SU-DHL-6 (cell line): ENCODE data around the gene SBK3.
"Not testable (repeated sequence)": the region's sequence is repeated elsewhere in the genome, so short reads cannot be mapped to it uniquely, and the experiment has no call there.

Experiments used
- H2AFZ ChIP-seq: fragments of 200-600 bp; sonication (generic); 2 replicates; pipeline ENCODE4 v1.6.1; 2014; ENCODE audit warnings: low read depth, mild to moderate bottlenecking, moderate library complexity, mixed read lengths, antibody characterized with exemption, low read length; ENCODE audit not compliant: severe bottlenecking
- H3F3A ChIP-seq: fragments of 200-600 bp; shearing (Covaris generic); 2 replicates; pipeline ENCODE4 v1.6.0; 2016; ENCODE audit warnings: antibody characterized with exemption, mild to moderate bottlenecking; ENCODE audit not compliant: insufficient read depth
- H3K27ac ChIP-seq: fragments of 200-600 bp; sonication (generic); 2 replicates; pipeline ENCODE4 v1.5.1; 2016; ENCODE audit warnings: low read depth, mild to moderate bottlenecking, low read length, moderate library complexity, mixed read lengths
- H3K27me3 ChIP-seq: fragments of 200-600 bp; sonication (generic), shearing (Covaris generic); 2 replicates; pipeline ENCODE4 v1.6.0; 2014; ENCODE audit warnings: mild to moderate bottlenecking, low read length
- H3K36me3 ChIP-seq: fragments of 200-600 bp; sonication (generic); 2 replicates; pipeline ENCODE4 v1.6.1; 2014; ENCODE audit warnings: mild to moderate bottlenecking, low read length, mixed read lengths
- H3K4me2 ChIP-seq: fragments of 300-600, 200-600 bp; shearing (Covaris generic), sonication (generic); 2 replicates; pipeline ENCODE4 v1.6.0; 2014; ENCODE audit warnings: low read length, low read depth, mild to moderate bottlenecking; ENCODE audit not compliant: poor library complexity, severe bottlenecking
- H3K4me3 ChIP-seq: fragments of 200-600 bp; sonication (generic); 2 replicates; pipeline ENCODE4 v1.5.1; 2014; ENCODE audit warnings: antibody characterized with exemption, low read length, mild to moderate bottlenecking, mixed read lengths; ENCODE audit not compliant: insufficient read depth, poor library complexity, severe bottlenecking
- H3K79me2 ChIP-seq: fragments of 200-600 bp; sonication (generic); 2 replicates; pipeline ENCODE4 v1.6.1; 2014; ENCODE audit warnings: mild to moderate bottlenecking, low read length, moderate library complexity; ENCODE audit not compliant: insufficient read depth
- H3K9ac ChIP-seq: fragments of 200-600 bp; sonication (generic); 2 replicates; pipeline ENCODE4 v1.7.0; 2014; ENCODE audit warnings: mild to moderate bottlenecking, low read length
- H3K9me2 ChIP-seq: fragments of 200-600 bp; sonication (generic); replicated peaks from 2 replicates; pipeline ENCODE4 v1.6.1; 2014; ENCODE audit warnings: low read length; ENCODE audit not compliant: insufficient read depth
- H3K9me3 ChIP-seq: fragments of 200-600 bp; sonication (generic); 2 replicates; pipeline ENCODE4 v1.6.1; 2014; ENCODE audit warnings: low read length, mixed read lengths; ENCODE audit not compliant: insufficient read depth
- H4K20me1 ChIP-seq: fragments of 200-600 bp; sonication (generic); 2 replicates; pipeline ENCODE4 v1.6.1; 2014; ENCODE audit warnings: low read depth, mild to moderate bottlenecking, antibody characterized with exemption, low read length, moderate library complexity, mixed read lengths
- EZH2phosphoT487 ChIP-seq: fragments of 200-600 bp; sonication (generic), shearing (Covaris generic); conservative IDR thresholded peaks from 2 replicates; pipeline ENCODE4 v1.6.1; 2018; ENCODE audit warnings: mild to moderate bottlenecking, antibody characterized with exemption, low read length, moderate library complexity, mixed read lengths
- TF ChIP-seq, protein P1 (sequence below): fragments of 200-600 bp; sonication (generic); IDR thresholded peaks from one replicate; pipeline ENCODE4 v1.5.1; 2017; ENCODE audit warnings: antibody characterized with exemption, mild to moderate bottlenecking, low read length, moderate library complexity; ENCODE audit not compliant: insufficient read depth, poor library complexity, severe bottlenecking

The SBK3 gene

GRCh38 chr19:55576746-55577145 lies 31.4 kb upstream of the SBK3 start:
- H3K4me3 ChIP-seq = no peak overlapping the region
- H3K27ac ChIP-seq = no peak overlapping the region
- H3K9me2 ChIP-seq = no peaks in the 10 kb centered on the region
- no peaks in the 10 kb centered on the region for H3K79me2 ChIP-seq
- 0 out of 2 replicates have a peak, but pooled peaks cover 3% of the 10 kb centered on the region for H3F3A ChIP-seq
- H2AFZ ChIP-seq = no peak overlapping the region
- no peaks in the 10 kb centered on the region for H3K36me3 ChIP-seq
- no peak for TF ChIP-seq EZH2phosphoT487
- TF ChIP-seq, protein P1, sequence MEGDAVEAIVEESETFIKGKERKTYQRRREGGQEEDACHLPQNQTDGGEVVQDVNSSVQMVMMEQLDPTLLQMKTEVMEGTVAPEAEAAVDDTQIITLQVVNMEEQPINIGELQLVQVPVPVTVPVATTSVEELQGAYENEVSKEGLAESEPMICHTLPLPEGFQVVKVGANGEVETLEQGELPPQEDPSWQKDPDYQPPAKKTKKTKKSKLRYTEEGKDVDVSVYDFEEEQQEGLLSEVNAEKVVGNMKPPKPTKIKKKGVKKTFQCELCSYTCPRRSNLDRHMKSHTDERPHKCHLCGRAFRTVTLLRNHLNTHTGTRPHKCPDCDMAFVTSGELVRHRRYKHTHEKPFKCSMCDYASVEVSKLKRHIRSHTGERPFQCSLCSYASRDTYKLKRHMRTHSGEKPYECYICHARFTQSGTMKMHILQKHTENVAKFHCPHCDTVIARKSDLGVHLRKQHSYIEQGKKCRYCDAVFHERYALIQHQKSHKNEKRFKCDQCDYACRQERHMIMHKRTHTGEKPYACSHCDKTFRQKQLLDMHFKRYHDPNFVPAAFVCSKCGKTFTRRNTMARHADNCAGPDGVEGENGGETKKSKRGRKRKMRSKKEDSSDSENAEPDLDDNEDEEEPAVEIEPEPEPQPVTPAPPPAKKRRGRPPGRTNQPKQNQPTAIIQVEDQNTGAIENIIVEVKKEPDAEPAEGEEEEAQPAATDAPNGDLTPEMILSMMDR = no peak
- H3K9ac ChIP-seq = no peak overlapping the region
- no peaks in the 10 kb centered on the region for H4K20me1 ChIP-seq
- H3K9me3 ChIP-seq = no peaks in the 10 kb centered on the region
- no peak overlapping the region for H3K4me2 ChIP-seq
- H3K27me3 ChIP-seq = no peaks in the 10 kb centered on the region

GRCh38 chr19:55573929-55574328 lies 28.6 kb upstream of the SBK3 start:
- not testable (repeated sequence) for H3K27me3 ChIP-seq, H3K9me2 ChIP-seq, H3K4me2 ChIP-seq, H3K27ac ChIP-seq, H3F3A ChIP-seq, H3K9ac ChIP-seq, H3K79me2 ChIP-seq, H3K36me3 ChIP-seq, H2AFZ ChIP-seq, H3K9me3 ChIP-seq, H3K4me3 ChIP-seq, H4K20me1 ChIP-seq

GRCh38 chr19:55569477-55569876 lies 24.1 kb upstream of the SBK3 start:
- H2AFZ ChIP-seq, H3K79me2 ChIP-seq, H3K27ac ChIP-seq, H3K9ac ChIP-seq, H3K4me2 ChIP-seq, H3F3A ChIP-seq, H3K4me3 ChIP-seq, H4K20me1 ChIP-seq, H3K9me3 ChIP-seq, H3K27me3 ChIP-seq, H3K9me2 ChIP-seq, H3K36me3 ChIP-seq: not testable (repeated sequence)

- no peak overlapping the region for H3K4me2 ChIP-seq
- no peaks in the 10 kb centered on the region for H3F3A ChIP-seq
- TF ChIP-seq, protein P1 = no peak
- no peak for TF ChIP-seq EZH2phosphoT487
- H3K27me3 ChIP-seq = no peaks in the 10 kb centered on the region
- no peaks in the 10 kb centered on the region for H3K9me2 ChIP-seq
- H3K79me2 ChIP-seq = no peaks in the 10 kb centered on the region
- no peaks in the 10 kb centered on the region for H3K9me3 ChIP-seq
- H3K4me3 ChIP-seq = no peak overlapping the region
- H3K9ac ChIP-seq = no peak overlapping the region
- H2AFZ ChIP-seq = no peak overlapping the region
- no peak overlapping the region for H3K27ac ChIP-seq
- H3K36me3 ChIP-seq = no peaks in the 10 kb centered on the region
- no peaks in the 10 kb centered on the region for H4K20me1 ChIP-seq
Measured at GRCh38 chr19:55567708-55568328, 22.5 kb upstream of the SBK3 start.
